Calu3 (cell line): ENCODE measurements around the gene SH2B3. TPM values are rescaled to one million over a fixed set of nuclear protein-coding genes. Genes with fewer than 3 reads are reported as not detected.

Experiments used
- BruUV-seq: library from RNA; stranded (reverse); fragments of 400-500 nt; replicated peaks from 2 replicates; lab custom pipeline; 2021; lab: Mats Ljungman, UMichigan
- CTCF ChIA-PET: fragments of 300-600 bp; sonication (Branson Sonifier 250); formaldehyde crosslinking; loops from one replicate; lab custom pipeline; 2022; ENCODE audit warnings: antibody characterized with exemption; lab: Charles Lee
- DNase-seq: peaks from one replicate; pipeline ENCODE4 v3.0.0; 2022
- H3K27ac Mint-ChIP-seq: one replicate; pipeline ENCODE4 v1.8.0; 2022; ENCODE audit warnings: mixed read lengths; ENCODE audit not compliant: unreplicated experiment
- H3K27me3 Mint-ChIP-seq: one replicate; pipeline ENCODE4 v1.8.0; 2022; ENCODE audit warnings: mixed read lengths; ENCODE audit not compliant: unreplicated experiment
- H3K36me3 Mint-ChIP-seq: one replicate; pipeline ENCODE4 v1.8.0; 2022; ENCODE audit warnings: mild to moderate bottlenecking, moderate library complexity, mixed read lengths; ENCODE audit not compliant: insufficient read depth, unreplicated experiment
- H3K4me1 Mint-ChIP-seq: one replicate; pipeline ENCODE4 v1.8.0; 2022; ENCODE audit warnings: mild to moderate bottlenecking, low read depth, mixed read lengths; ENCODE audit not compliant: unreplicated experiment
- H3K4me3 Mint-ChIP-seq: one replicate; pipeline ENCODE4 v1.8.0; 2022; ENCODE audit warnings: mild to moderate bottlenecking, low read depth, moderate library complexity, mixed read lengths; ENCODE audit not compliant: unreplicated experiment
- H3K9me3 Mint-ChIP-seq: one replicate; pipeline ENCODE4 v1.8.0; 2022; ENCODE audit warnings: low read depth, mixed read lengths; ENCODE audit not compliant: unreplicated experiment
- intact Hi-C: fragments of 100-400 bp; cut with micrococcal nuclease; formaldehyde crosslinking; loops from one replicate; pipeline ENCODE4 v1.10.0; 2022; ENCODE audit not compliant: unreplicated experiment
- total RNA-seq: library from RNA; stranded (reverse); gene quantifications from 2 replicates; pipeline ENCODE4 v1.2.3, GENCODE V29; 2022
- TF ChIP-seq, protein P1 (sequence below): fragments of 200-600 bp; IDR thresholded peaks from one replicate; pipeline ENCODE4 v1.8.0; 2022; ENCODE audit warnings: antibody characterized with exemption; ENCODE audit not compliant: unreplicated experiment

SH2B3 gene
- total RNA-seq, 1 experiment from 2014 or later = 14.3 TPM

DNA sequence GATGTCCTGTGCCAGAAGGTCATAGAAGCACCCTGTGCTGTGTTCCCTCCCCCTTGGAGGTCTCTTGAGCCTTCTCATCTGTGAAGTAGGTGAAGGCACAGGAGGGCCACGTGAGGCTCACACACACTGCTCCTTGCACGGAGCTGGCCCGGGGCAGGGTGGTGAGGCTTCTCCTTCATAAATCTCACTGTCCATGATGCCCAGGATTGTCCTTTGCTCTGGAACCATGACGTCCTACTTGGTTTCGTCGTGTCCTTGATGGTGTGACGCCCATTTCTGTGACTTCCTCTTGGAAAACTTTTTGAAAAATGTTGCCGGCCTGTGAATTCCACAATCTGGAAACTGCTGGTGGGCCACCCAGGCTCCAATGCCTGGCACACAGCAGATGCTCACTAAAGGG, 34.4 kb downstream of the SH2B3 start:
- Mint-ChIP-seq H3K4me1 (peaks cover 44% of the 10 kb centered on the region), H3K9me3 (no peaks in the 10 kb centered on the region), H3K27me3 (no peaks in the 10 kb centered on the region), H3K36me3 (peaks cover 84% of the 10 kb centered on the region), H3K4me3 (no peak overlapping the region), H3K27ac (no peak overlapping the region)
- CTCF ChIA-PET = no interaction called here
- TF ChIP-seq, protein P1, sequence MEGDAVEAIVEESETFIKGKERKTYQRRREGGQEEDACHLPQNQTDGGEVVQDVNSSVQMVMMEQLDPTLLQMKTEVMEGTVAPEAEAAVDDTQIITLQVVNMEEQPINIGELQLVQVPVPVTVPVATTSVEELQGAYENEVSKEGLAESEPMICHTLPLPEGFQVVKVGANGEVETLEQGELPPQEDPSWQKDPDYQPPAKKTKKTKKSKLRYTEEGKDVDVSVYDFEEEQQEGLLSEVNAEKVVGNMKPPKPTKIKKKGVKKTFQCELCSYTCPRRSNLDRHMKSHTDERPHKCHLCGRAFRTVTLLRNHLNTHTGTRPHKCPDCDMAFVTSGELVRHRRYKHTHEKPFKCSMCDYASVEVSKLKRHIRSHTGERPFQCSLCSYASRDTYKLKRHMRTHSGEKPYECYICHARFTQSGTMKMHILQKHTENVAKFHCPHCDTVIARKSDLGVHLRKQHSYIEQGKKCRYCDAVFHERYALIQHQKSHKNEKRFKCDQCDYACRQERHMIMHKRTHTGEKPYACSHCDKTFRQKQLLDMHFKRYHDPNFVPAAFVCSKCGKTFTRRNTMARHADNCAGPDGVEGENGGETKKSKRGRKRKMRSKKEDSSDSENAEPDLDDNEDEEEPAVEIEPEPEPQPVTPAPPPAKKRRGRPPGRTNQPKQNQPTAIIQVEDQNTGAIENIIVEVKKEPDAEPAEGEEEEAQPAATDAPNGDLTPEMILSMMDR = no peak
- BruUV-seq = no TSS peak
- DNase-seq = no peak
- intact Hi-C loops = no loop called here

DNA sequence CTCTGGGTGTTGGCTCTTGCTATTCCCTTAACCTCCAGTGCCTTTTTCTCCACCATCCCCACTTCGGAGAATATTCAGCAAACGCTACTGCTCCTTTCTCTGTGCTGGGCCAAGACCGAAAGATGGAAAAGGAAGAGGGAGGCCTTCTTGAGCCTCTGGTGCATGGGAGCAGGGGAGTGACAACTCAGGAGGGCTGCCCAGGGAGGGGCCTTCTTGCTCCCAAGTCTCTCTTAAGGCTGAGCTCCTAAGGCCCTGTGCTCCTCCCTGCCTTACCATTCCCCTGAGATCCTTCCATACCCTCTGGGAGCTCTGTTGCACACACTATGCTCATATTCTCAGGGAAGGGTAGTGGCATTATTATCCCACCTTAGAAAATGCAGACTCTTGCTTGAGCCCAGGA, 34.9 kb downstream of the SH2B3 start:
- H3K27ac Mint-ChIP-seq = peak overlapping the region; percentile 31

DNA sequence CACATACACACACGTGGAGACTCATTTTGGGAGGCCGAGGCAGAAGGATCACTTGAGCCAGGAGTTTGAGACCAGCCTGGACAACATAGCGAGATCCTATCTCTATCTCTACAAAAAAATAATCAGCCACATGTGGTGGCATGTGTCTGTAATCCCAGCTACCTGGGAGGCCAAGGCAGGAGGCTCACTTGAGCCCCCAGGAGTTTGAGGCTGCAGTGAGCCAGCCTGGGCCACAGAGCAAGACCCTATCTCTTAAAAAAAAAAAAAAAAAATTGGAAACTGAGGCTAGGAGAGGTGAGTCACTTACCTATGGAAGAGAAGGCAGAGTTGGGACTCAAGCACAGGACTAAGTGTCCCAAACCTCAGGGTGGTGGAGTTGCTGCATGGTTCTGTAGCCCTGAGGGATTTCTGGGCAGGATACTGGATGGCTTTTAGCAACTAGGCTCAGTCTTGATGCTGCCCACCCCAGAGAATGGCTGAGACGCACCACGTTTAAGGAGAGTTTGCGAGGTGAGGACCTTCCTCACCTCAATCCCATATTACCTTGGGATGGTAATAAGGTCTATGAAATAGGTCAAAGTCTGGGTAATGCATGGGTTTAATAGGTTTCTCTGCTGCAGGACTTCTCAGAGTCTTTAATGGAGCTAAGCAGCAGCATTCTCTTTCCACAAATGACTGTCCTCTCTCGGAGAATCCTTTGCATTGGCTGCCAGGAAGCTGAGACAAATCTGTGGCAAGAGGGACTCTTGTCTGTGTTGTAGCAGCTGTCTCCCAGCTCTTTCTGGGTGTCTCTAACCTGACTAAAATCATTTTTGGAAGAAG, 35.6 kb downstream of the SH2B3 start:
- no peaks in the 10 kb centered on the region for H3K9me3 Mint-ChIP-seq
- DNase-seq = no peak
- intact Hi-C loops = no loop called here
- no peak overlapping the region for H3K27ac Mint-ChIP-seq
- H3K27me3 Mint-ChIP-seq = no peaks in the 10 kb centered on the region
- CTCF ChIA-PET = no interaction called here
- H3K4me1 Mint-ChIP-seq = peaks cover 33% of the 10 kb centered on the region
- H3K36me3 Mint-ChIP-seq = peaks cover 83% of the 10 kb centered on the region
- TF ChIP-seq, protein P1 = no peak
- no peak overlapping the region for H3K4me3 Mint-ChIP-seq
- no TSS peak for BruUV-seq

More for the DNA sequence above, 34.9 kb downstream of the SH2B3 start:
- DNase-seq = no peak
- no TSS peak for BruUV-seq
- Mint-ChIP-seq H3K9me3 (no peaks in the 10 kb centered on the region), H3K27me3 (no peaks in the 10 kb centered on the region), H3K36me3 (peaks cover 83% of the 10 kb centered on the region), H3K4me3 (no peak overlapping the region), H3K4me1 (peaks cover 40% of the 10 kb centered on the region)
- TF ChIP-seq, protein P1 = no peak
- CTCF ChIA-PET = no interaction called here
- intact Hi-C loops = no loop called here

DNA sequence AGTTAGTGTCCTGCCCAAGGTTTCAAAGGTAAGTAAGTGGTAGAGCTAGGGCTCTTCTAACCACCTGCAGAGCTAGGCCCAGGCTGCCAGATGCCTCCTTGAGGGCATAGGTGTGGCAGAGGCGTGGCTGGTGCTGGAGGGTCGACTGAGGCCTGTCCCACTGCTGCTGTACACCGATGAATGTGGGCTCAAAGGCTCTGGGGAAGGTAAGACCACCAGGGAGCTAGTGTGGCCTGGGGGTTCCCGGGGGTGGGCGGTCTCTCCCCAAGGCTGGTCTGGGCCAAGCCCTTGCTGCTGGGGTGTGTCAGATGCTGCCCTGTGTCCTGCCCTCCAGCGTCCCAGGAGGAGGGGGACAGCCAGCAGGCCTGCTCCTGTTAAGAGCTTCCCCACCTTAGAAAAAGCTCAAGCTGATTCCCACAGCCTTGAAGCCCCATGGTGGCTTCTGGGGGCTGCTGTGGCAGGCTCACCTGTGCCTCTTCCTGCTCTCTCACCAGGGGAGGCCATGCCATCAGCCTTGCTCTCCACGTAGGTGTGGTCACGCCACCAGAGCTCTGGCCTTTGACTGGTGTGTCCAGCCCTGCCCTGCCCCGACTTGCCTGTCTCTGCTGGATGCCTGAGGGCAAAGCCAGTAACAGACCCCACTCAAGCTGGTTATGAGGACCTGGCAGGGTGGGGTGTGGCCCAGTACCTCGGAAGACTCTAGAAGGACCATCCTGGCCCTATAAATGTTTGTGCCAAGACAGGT, 36.8 kb downstream of the SH2B3 start:
- Mint-ChIP-seq H3K9me3 (no peaks in the 10 kb centered on the region), H3K36me3 (peaks cover 83% of the 10 kb centered on the region), H3K27ac (peak overlapping the region; percentile 53), H3K4me1 (peaks cover 24% of the 10 kb centered on the region), H3K4me3 (no peak overlapping the region), H3K27me3 (no peaks in the 10 kb centered on the region)
- DNase-seq = no peak
- CTCF ChIA-PET = interaction anchor here (0.7 kb wide), 1 partner anchor 11 kb away, joined by 3 read pairs; no protein-coding TSS in a partner anchor
- BruUV-seq = no TSS peak
- TF ChIP-seq, protein P1 = no peak
- intact Hi-C loops = no loop called here
